ENCODE results near the gene GLTPD2. TPM values are rescaled to one million over a fixed set of nuclear protein-coding genes. Genes with fewer than 3 reads are reported as not detected.

The GLTPD2 gene
- total RNA-seq, 1 donor, result not detected

- Histone ChIP-seq H3K9me3 (ENCODE audit: low read depth, low read length) (no peaks in the 10 kb centered on the region), H3K4me1 (ENCODE audit: insufficient read depth, low read length) (peaks cover 13% of the 10 kb centered on the region), H3K4me2 (ENCODE audit: insufficient read depth, low read length) (no peak overlapping the region), H3K79me2 (ENCODE audit: insufficient read depth, low read length) (peaks cover 3% of the 10 kb centered on the region), H3K4me3 (ENCODE audit: insufficient read depth, low read length) (no peak overlapping the region), H3K27ac (ENCODE audit: low read depth, low read length) (no peak overlapping the region), H3K27me3 (ENCODE audit: insufficient read depth, low read length) (no peaks in the 10 kb centered on the region), H3K36me3 (ENCODE audit: insufficient read depth, low read length) (peaks cover 26% of the 10 kb centered on the region), H2AFZ (ENCODE audit: low read length) (no peak overlapping the region), H4K20me1 (ENCODE audit: insufficient read depth, low read length) (no peaks in the 10 kb centered on the region)
- no peak for TF ChIP-seq CTCF (IDR thresholded peaks at IDR 0.05; ENCODE audit: extremely low read depth, low read depth, low read length)
- DNase-seq (ENCODE audit: insufficient read length, low spot score, missing footprints), result peak; percentile 49
Observed at GRCh38 chr17:4810696-4811290, 22.0 kb downstream of the GLTPD2 start.

GRCh38 chr17:4811471-4811870 lies 22.7 kb downstream of the GLTPD2 start:
- H3K4me3 ChIP-seq (ENCODE audit: insufficient read depth, low read length), result no peak overlapping the region
- TF ChIP-seq CTCF (IDR thresholded peaks at IDR 0.05; ENCODE audit: extremely low read depth, low read depth, low read length), result no peak
- H3K4me1 ChIP-seq (ENCODE audit: insufficient read depth, low read length), result peaks cover 7% of the 10 kb centered on the region
- H3K27me3 ChIP-seq (ENCODE audit: insufficient read depth, low read length), result no peaks in the 10 kb centered on the region
- H4K20me1 ChIP-seq (ENCODE audit: insufficient read depth, low read length), result no peaks in the 10 kb centered on the region
- no peak overlapping the region for H3K27ac ChIP-seq (ENCODE audit: low read depth, low read length)
- DNase-seq (ENCODE audit: insufficient read length, low spot score, missing footprints), result peak; percentile 52
- peaks cover 3% of the 10 kb centered on the region for H3K79me2 ChIP-seq (ENCODE audit: insufficient read depth, low read length)
- peaks cover 29% of the 10 kb centered on the region for H3K36me3 ChIP-seq (ENCODE audit: insufficient read depth, low read length)
- no peak overlapping the region for H2AFZ ChIP-seq (ENCODE audit: low read length)
- no peaks in the 10 kb centered on the region for H3K9me3 ChIP-seq (ENCODE audit: low read depth, low read length)
- H3K4me2 ChIP-seq (ENCODE audit: insufficient read depth, low read length), result no peak overlapping the region

- no peak overlapping the region for H3K4me2 ChIP-seq (ENCODE audit: insufficient read depth, low read length)
- peaks cover 5% of the 10 kb centered on the region for H3K4me1 ChIP-seq (ENCODE audit: insufficient read depth, low read length)
- no peak overlapping the region for H3K27ac ChIP-seq (ENCODE audit: low read depth, low read length)
- peaks cover 3% of the 10 kb centered on the region for H3K79me2 ChIP-seq (ENCODE audit: insufficient read depth, low read length)
- H4K20me1 ChIP-seq (ENCODE audit: insufficient read depth, low read length), result no peaks in the 10 kb centered on the region
- H3K4me3 ChIP-seq (ENCODE audit: insufficient read depth, low read length), result no peak overlapping the region
- TF ChIP-seq CTCF (IDR thresholded peaks at IDR 0.05; ENCODE audit: extremely low read depth, low read depth, low read length), result no peak
- H3K36me3 ChIP-seq (ENCODE audit: insufficient read depth, low read length), result peaks cover 29% of the 10 kb centered on the region
- DNase-seq (ENCODE audit: insufficient read length, low spot score, missing footprints), result no peak
- no peak overlapping the region for H2AFZ ChIP-seq (ENCODE audit: low read length)
- H3K9me3 ChIP-seq (ENCODE audit: low read depth, low read length), result no peaks in the 10 kb centered on the region
- no peaks in the 10 kb centered on the region for H3K27me3 ChIP-seq (ENCODE audit: insufficient read depth, low read length)
Observed at GRCh38 chr17:4812690-4813089, 23.9 kb downstream of the GLTPD2 start.

- no peaks in the 10 kb centered on the region for H3K9me3 ChIP-seq (ENCODE audit: low read depth, low read length)
- H3K36me3 ChIP-seq (ENCODE audit: insufficient read depth, low read length), result peaks cover 15% of the 10 kb centered on the region
- no peaks in the 10 kb centered on the region for H3K79me2 ChIP-seq (ENCODE audit: insufficient read depth, low read length)
- DNase-seq (ENCODE audit: insufficient read length, low spot score, missing footprints), result peak; percentile 66
- H4K20me1 ChIP-seq (ENCODE audit: insufficient read depth, low read length), result no peaks in the 10 kb centered on the region
- no peak overlapping the region for H2AFZ ChIP-seq (ENCODE audit: low read length)
- H3K27me3 ChIP-seq (ENCODE audit: insufficient read depth, low read length), result no peaks in the 10 kb centered on the region
- TF ChIP-seq CTCF (IDR thresholded peaks at IDR 0.05; ENCODE audit: extremely low read depth, low read depth, low read length), result peak; percentile 46
- H3K4me2 ChIP-seq (ENCODE audit: insufficient read depth, low read length), result no peak overlapping the region
- H3K4me1 ChIP-seq (ENCODE audit: insufficient read depth, low read length), result no peaks in the 10 kb centered on the region
- no peak overlapping the region for H3K27ac ChIP-seq (ENCODE audit: low read depth, low read length)
- no peak overlapping the region for H3K4me3 ChIP-seq (ENCODE audit: insufficient read depth, low read length)
Observed at GRCh38 chr17:4815043-4815675, 26.4 kb downstream of the GLTPD2 start.

All from osteoblast (primary cell).